HepG2 (cell line): ENCODE data around the gene SCAMP3. TPM values are rescaled to one million over a fixed set of nuclear protein-coding genes. Genes with fewer than 3 reads are reported as not detected.
A peak's percentile ranks its signal among the peaks of the same experiment; 100 is the strongest.

Source experiments
- BATF2 ChIP-seq: sonication (generic); formaldehyde crosslinking; IDR thresholded peaks from 2 replicates; pipeline ENCODE4 v1.8.0; 2022; ENCODE audit warnings: mild to moderate bottlenecking, missing genetic modification reagents, moderate library complexity
- DNMT3B ChIP-seq: conservative IDR thresholded peaks from 2 replicates; pipeline ENCODE4 v1.6.1; 2016; ENCODE audit warnings: missing biosample characterization, control low read depth
- HOXA3 ChIP-seq: sonication (generic); formaldehyde crosslinking; IDR thresholded peaks from 2 replicates; pipeline ENCODE4 v1.5.0; 2020; ENCODE audit warnings: missing genetic modification reagents
- IKZF4 ChIP-seq: sonication (generic); formaldehyde crosslinking; IDR thresholded peaks from 2 replicates; pipeline ENCODE4 v1.5.1; 2020; ENCODE audit warnings: borderline replicate concordance, mild to moderate bottlenecking, low read depth, missing genetic modification reagents; ENCODE audit errors: not compliant biosample characterization
- ISX ChIP-seq: sonication (generic); formaldehyde crosslinking; conservative IDR thresholded peaks from 2 replicates; pipeline ENCODE4 v1.5.0; 2020; ENCODE audit warnings: missing genetic modification reagents
- KDM2A ChIP-seq: sonication (generic); formaldehyde crosslinking; IDR thresholded peaks from 2 replicates; pipeline ENCODE4 v1.4.0; 2020; ENCODE audit warnings: low read depth, missing genetic modification reagents, borderline replicate concordance
- SMARCE1 ChIP-seq: fragments of 450-650 bp; IDR thresholded peaks from 2 replicates; pipeline ENCODE4 v1.6.1; 2017; ENCODE audit warnings: borderline replicate concordance
- SPEN ChIP-seq: sonication (generic); formaldehyde crosslinking; IDR thresholded peaks from 2 replicates; pipeline ENCODE4 v1.5.1; 2020; ENCODE audit warnings: low read depth, mild to moderate bottlenecking, missing genetic modification reagents
- SUZ12 ChIP-seq: fragments of 150-350 bp; IDR thresholded peaks from 2 replicates; pipeline ENCODE4 v1.6.1; 2014; ENCODE audit warnings: low read depth, low read length
- YEATS4 ChIP-seq: sonication (generic); formaldehyde crosslinking; IDR thresholded peaks from 2 replicates; pipeline ENCODE4 v1.4.0; 2020; ENCODE audit warnings: missing genetic modification reagents, borderline replicate concordance
- ZBTB7A ChIP-seq: sonication (generic); formaldehyde crosslinking; IDR thresholded peaks from 2 replicates; pipeline ENCODE4 v1.8.0; 2022; ENCODE audit warnings: mild to moderate bottlenecking, missing genetic modification reagents
- ZIK1 ChIP-seq: sonication (generic); formaldehyde crosslinking; IDR thresholded peaks from 2 replicates; pipeline ENCODE4 v1.5.0; 2020; ENCODE audit warnings: mild to moderate bottlenecking, low read depth, missing genetic modification reagents, borderline replicate concordance
- ZNF431 ChIP-seq: sonication (generic); formaldehyde crosslinking; IDR thresholded peaks from 2 replicates; pipeline ENCODE4 v1.9.0; 2022; ENCODE audit warnings: missing genetic modification reagents, low read depth, mild to moderate bottlenecking, borderline replicate concordance
- ZNF546 ChIP-seq: sonication (generic); formaldehyde crosslinking; conservative IDR thresholded peaks from 2 replicates; pipeline ENCODE4 v1.8.1; 2023; ENCODE audit warnings: mild to moderate bottlenecking, missing genetic modification reagents
- ZNF556 ChIP-seq: sonication (generic); formaldehyde crosslinking; IDR thresholded peaks from 2 replicates; pipeline ENCODE4 v1.4.0; 2020; ENCODE audit warnings: mild to moderate bottlenecking, missing genetic modification reagents, borderline replicate concordance
- ZNF597 ChIP-seq: sonication (generic); formaldehyde crosslinking; IDR thresholded peaks from 2 replicates; pipeline ENCODE4 v1.5.0; 2020; ENCODE audit warnings: missing genetic modification reagents
- ZNF740 ChIP-seq: sonication (generic); formaldehyde crosslinking; IDR thresholded peaks from 2 replicates; pipeline ENCODE4 v1.4.0; 2020; ENCODE audit warnings: missing genetic modification reagents
- ZNF782 ChIP-seq: sonication (generic); formaldehyde crosslinking; IDR thresholded peaks from 2 replicates; pipeline ENCODE4 v1.4.0; 2020; ENCODE audit warnings: missing genetic modification reagents, mild to moderate bottlenecking, borderline replicate concordance
- ZSCAN25 ChIP-seq: sonication (generic); formaldehyde crosslinking; IDR thresholded peaks from 2 replicates; pipeline ENCODE4 v1.8.0; 2022; ENCODE audit warnings: mild to moderate bottlenecking, missing genetic modification reagents
- polyA plus RNA-seq, 8 experiments: library from polyadenylated mRNA; depleted of rRNA in 3 of 8; stranded (reverse) in 7 of 8; unstranded in 1 of 8; fragments of >200 nt; fragmentation: Illumina TruSeq in 4 of 8; extraction: Trizol in 4 of 8; gene quantifications; 2 replicates each; pipeline versions ENCODE4 v1.2.1 to v1.2.3, GENCODE V29; 2011 to 2016; ENCODE audit warnings: low read depth in 4 of 8, missing spikeins in 1 of 8, mixed read lengths in 1 of 8; ENCODE audit not compliant: insufficient read depth in 1 of 8
- total RNA-seq, 5 experiments: library from RNA; depleted of rRNA; stranded (reverse); fragments of >200 nt; fragmentation: Illumina TruSeq; extraction: Trizol; gene quantifications; 2 replicates each; pipeline ENCODE4 v1.2.3, GENCODE V29; 2016; ENCODE audit warnings: low read depth in 1 of 5
- TF ChIP-seq, protein P1 (sequence below): fragments of 450-650 bp; IDR thresholded peaks from 2 replicates; pipeline ENCODE4 v1.6.1; 2017
- TF ChIP-seq, protein P2 (sequence below): sonication (generic); formaldehyde crosslinking; conservative IDR thresholded peaks from 2 replicates; pipeline ENCODE4 v1.4.0; 2020; ENCODE audit warnings: mild to moderate bottlenecking, missing genetic modification reagents, moderate library complexity

Gene SCAMP3
- total and polyA plus RNA-seq, 2 of the 13 experiments (the other 11 are each of a cell fraction or from before 2014, with no cell fraction given) = 46.8 to 83.3 TPM

DNA sequence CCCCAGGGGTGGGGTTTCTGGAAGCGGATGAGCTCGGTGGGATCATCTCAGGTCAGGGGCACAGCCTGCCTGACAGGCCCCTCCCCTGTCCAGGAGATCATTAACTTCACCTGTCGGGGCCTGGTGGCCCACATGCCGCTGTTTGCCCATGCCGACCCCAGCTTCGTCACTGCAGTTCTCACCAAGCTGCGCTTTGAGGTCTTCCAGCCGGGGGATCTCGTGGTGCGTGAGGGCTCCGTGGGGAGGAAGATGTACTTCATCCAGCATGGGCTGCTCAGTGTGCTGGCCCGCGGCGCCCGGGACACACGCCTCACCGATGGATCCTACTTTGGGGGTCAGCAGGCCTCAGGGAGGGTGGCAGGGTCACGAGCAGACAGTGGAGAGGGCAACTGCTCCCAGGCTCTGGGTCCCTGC is 23.5 kb upstream of the SCAMP3 start (continued):
- TF ChIP-seq ZNF597 (CRISPR knock-in tag) (no peak), SMARCE1 (no peak), ZNF546 (CRISPR knock-in tag) (0 out of 2 replicates have a peak, but pooled peaks have one; percentile 16), ZNF782 (no peak), ZSCAN25 (CRISPR knock-in tag) (no peak), ZNF556 (CRISPR knock-in tag) (0 out of 2 replicates have a peak, but pooled peaks have one; percentile 37), ZIK1 (0 out of 2 replicates have a peak, but pooled peaks have one; percentile 37), YEATS4 (CRISPR knock-in tag) (0 out of 2 replicates have a peak, but pooled peaks have one; percentile 24), IKZF4 (no peak), SUZ12 (no peak), DNMT3B (no peak), BATF2 (CRISPR knock-in tag) (no peak), KDM2A (CRISPR knock-in tag) (peak; percentile 45), ZNF431 (CRISPR knock-in tag) (0 out of 2 replicates have a peak, but pooled peaks have one; percentile 24), ZNF740 (CRISPR knock-in tag) (no peak), HOXA3 (CRISPR knock-in tag) (peak; percentile 34; the same call in 1 of the 2 replicates), ZBTB7A (CRISPR knock-in tag) (peak; percentile 64; the same call in 1 of the 2 replicates), SPEN (peak; percentile 45; the same call in 1 of the 2 replicates), ISX (CRISPR knock-in tag) (no peak)
- TF ChIP-seq, protein P1, sequence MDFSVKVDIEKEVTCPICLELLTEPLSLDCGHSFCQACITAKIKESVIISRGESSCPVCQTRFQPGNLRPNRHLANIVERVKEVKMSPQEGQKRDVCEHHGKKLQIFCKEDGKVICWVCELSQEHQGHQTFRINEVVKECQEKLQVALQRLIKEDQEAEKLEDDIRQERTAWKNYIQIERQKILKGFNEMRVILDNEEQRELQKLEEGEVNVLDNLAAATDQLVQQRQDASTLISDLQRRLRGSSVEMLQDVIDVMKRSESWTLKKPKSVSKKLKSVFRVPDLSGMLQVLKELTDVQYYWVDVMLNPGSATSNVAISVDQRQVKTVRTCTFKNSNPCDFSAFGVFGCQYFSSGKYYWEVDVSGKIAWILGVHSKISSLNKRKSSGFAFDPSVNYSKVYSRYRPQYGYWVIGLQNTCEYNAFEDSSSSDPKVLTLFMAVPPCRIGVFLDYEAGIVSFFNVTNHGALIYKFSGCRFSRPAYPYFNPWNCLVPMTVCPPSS = no peak
- TF ChIP-seq, protein P2, sequence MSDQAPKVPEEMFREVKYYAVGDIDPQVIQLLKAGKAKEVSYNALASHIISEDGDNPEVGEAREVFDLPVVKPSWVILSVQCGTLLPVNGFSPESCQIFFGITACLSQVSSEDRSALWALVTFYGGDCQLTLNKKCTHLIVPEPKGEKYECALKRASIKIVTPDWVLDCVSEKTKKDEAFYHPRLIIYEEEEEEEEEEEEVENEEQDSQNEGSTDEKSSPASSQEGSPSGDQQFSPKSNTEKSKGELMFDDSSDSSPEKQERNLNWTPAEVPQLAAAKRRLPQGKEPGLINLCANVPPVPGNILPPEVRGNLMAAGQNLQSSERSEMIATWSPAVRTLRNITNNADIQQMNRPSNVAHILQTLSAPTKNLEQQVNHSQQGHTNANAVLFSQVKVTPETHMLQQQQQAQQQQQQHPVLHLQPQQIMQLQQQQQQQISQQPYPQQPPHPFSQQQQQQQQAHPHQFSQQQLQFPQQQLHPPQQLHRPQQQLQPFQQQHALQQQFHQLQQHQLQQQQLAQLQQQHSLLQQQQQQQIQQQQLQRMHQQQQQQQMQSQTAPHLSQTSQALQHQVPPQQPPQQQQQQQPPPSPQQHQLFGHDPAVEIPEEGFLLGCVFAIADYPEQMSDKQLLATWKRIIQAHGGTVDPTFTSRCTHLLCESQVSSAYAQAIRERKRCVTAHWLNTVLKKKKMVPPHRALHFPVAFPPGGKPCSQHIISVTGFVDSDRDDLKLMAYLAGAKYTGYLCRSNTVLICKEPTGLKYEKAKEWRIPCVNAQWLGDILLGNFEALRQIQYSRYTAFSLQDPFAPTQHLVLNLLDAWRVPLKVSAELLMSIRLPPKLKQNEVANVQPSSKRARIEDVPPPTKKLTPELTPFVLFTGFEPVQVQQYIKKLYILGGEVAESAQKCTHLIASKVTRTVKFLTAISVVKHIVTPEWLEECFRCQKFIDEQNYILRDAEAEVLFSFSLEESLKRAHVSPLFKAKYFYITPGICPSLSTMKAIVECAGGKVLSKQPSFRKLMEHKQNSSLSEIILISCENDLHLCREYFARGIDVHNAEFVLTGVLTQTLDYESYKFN (CRISPR knock-in tag) = peak; percentile 53
